GM21529 (cell line): ENCODE data around the gene ACTN3.
"Not testable (repeated sequence)": the region's sequence is repeated elsewhere in the genome, so short reads cannot be mapped to it uniquely, and the experiment has no call there.

Experiments
- ATAC-seq: cut with Tn5 transposase; IDR thresholded peaks from one replicate; pipeline ENCODE4 v1.9.1; 2021; ENCODE audit not compliant: unreplicated experiment

Gene ACTN3

DNA sequence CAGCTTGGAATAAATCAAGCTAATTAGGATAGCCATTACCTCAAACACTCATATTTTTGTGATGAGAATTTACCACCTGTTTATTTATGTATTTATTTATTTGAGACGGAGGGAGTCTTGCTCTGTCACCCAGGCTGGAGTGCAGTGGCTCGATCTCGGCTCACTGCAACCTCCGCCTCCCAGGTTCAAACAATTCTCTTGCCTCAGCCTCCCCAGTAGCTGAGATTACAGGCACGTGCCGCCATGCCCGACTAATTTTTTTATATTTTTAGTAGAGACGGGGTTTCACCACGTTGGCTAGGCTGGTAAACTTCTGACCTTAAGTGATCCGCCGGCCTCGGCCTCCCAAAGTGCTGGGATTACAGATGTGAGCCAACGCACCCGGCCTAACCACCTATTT, 1.8 kb upstream of the ACTN3 start:
- not testable (repeated sequence) for ATAC-seq

DNA sequence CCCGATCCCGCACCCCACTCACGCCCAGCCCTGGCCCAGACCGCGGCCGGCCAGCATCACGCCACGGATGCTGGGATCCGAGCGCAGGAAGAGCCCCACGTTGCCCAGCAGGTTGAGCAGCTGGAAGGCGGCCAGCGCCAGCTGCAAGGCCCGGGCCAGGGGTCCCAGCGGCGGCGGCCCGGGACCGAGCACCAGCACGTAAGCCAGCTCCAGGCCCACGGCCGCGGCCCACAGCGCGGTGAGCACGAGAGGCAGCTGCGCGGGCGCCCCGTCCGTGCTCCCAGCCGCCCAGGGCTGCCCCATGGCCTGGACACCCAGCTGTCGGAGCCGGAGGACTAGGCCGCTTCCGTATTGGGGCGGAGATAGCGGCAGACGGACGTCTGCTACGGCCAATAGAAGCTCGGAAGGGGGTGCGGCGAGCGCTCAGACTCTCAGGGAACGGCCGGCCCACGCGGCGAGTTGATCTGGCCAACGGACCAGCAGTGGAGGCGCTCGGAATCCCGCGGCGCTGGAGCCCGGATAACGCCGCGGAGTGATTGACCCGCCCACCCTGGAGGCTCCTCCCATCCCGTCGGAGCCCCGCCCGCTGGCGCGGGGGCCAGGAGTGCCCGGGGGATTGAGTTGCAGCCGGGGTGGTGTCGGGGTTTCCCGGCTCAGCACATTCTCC, 869 bp upstream of the ACTN3 start, which contains the start of gene ZDHHC24:
ZDHHC24 (minus strand) TSS at position 348 of the 667 bp plus-strand sequence; CDS start at position 303, 45 bp downstream.
- ATAC-seq, result peak; percentile 88

DNA sequence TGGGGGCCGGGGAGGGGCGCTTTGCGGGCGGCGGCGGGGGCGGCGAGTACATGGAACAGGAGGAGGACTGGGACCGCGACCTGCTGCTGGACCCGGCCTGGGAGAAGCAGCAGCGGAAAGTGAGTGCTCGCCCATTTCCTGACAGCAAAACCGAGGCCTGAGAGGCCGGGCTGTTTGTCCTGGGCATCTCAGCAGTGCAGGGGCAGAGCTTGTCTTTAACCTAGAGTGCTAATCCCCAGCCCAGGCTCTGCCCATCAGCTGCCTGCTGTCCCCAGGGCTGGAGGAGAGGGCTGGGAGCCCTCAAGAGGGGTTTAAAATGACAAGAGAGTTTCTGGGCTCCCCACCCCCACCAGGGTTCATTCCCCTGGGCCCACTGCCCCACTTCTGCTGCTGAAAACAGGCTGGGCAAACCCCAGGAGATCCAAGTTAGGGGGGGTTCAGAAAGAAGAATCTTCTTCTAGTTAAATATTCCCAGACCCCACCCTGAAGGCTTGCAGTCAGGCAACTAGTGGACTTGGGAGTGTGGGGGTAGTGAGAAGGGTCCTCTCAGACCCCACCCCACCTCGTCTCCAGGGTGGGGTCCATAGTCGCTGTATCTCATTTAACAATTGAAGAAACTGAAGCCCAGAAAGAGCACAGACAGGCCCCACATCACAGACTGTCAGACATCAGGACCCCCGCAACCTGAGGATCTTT, 411 bp downstream of the ACTN3 start:
- ATAC-seq, result no peak

DNA sequence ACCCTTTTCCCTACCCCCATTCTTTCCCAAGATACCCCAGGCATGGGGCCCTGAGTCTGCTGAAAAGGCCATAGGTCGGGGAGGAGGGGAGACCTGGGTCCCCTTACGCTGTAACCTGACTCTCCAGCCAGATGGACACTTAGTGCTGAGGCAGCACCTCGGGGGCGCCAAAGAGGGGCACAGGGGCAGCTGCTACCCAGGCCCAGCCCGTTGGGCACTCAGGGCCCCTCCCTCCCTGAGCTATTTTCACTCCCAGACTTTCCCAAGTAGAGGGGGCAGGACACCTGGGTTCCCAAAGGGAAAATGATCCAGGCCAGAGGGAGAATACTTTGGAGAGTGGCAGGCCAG, 933 bp downstream of the ACTN3 start:
- ATAC-seq, result no peak

DNA sequence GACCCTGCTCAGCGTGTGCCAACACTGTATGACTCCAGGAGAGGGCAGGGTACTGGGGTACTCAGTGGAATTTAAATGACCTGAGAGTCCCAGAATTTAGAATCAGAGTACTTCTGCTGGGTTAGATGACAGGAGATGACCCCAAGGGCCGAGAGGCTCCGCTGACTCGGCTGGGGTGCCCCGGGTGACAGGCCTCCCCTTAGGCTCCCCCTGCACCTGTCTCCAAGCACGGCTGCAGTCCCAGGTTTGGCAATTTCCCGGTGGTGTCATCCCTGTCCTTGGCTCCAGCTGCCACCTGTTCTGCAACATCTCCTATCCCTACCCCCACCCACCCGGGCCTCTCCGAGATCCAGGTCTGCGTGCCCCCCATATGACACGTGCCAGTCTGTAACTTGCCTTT, 1.3 kb downstream of the ACTN3 start:
- no peak for ATAC-seq

DNA sequence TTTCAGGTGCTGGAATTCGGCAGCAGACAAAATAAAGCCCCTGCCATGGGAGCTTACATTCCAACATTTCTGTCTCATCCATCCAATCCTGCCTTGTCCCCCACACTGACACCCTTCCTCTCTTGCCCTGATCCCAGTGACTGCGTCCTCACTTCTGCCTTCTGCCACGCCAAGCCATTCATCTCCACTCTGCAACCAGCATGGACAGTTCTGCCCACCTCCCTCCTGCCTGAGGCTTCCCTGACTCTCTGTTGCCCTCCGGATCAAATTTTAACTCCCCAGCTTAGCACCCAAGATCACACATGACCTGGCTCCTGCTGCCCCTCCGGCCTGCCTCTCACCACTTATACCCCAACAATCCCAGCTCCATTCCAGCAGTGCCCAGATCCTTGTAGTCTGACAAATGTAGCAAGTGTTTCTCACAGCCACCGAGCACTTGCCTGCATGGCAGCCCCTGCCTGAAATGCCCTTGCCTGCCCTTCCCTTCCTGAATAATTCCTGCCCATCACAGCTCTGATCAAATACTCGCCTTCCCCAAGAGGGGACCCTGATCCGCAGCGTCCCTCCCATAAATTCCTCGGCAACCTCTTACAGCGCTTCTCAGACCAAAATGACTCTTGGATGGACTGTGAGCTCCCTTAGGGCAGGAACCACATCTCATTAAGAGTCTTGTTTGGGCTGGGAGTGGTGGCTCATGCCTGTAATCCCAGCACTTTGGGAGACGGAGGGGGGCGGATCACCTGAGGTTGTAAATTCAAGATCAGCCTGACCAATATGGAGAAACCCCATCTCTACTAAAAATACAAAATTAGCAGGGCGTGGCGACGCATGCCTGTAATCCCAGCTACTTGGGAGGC, 2.3 kb downstream of the ACTN3 start:
- ATAC-seq, result no peak

DNA sequence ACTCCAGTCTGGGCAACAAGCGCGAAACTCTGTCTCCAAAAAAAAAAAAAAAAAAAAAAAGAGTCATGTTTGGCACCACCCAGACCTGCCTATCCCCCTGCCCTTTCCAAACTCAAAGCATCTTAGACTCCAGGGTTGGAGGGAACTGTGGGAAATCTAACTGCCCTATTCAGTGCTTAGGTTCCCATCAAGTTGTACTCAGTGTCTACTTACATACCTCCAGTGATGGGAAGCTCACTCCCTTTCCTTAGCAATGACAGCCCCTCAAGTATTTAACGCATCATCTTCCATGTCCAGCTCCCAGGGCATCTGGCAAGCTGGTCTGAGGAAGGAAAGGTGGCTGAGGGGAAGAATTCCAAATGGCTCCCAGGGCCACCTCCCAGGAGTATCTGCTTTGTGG, 3.0 kb downstream of the ACTN3 start:
- no peak for ATAC-seq

DNA sequence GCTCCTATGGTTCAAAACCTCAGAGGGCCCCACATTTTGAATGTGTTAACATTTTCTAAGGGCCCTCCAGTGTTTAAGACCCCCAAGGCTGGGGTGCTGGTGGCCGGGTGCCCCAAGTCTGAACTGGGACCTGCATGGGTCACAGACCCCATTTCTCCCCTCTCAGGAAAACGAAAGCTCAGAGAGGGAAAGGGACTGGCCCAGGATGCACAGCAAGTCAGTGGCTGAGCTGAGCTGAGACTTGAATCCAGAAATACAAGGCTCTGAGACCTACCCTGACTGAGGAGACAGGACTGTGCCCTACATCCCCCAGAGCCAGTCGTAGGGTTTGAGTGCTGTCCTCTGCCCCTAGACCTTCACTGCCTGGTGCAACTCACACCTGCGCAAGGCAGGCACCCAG, 4.2 kb downstream of the ACTN3 start:
- no peak for ATAC-seq

DNA sequence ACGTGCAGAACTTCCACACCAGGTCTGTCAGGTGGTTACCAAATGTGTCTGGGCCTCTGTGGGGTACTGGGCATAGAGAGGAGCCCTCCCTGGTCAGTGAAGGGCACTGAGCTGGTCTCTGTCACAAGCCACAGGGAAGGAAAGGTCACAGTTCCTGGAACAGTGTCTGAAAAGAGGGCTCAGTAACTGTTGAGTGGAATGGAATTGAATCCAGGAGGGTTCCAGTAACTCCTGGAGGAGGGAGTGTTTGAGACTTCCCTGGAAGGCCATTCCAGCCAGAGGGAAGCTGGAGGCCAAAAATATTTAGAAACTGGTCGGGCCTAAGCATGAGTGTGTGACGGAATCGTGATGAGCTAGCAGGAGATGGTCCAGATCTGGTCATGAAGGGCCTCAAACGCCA, 7.9 kb downstream of the ACTN3 start:
- no peak for ATAC-seq

DNA sequence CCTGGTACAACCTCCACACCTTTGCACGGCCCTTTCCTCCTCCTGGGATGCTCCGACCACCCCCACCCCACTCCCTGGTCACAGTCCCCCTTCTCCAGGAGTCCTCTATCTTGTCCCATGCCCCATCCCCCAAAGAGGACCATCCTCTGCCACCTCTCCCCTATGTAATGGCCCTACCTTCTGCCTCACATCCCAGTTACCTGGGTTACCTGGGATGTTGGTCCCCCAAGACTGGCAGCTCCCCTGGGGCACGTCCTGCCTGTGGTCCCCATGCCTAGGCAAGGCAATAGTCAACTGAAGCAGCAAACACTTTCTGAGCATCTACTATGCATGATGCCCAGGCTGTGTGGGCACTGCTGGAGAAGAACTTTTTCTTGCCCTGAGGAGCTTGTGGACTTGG, 8.7 kb downstream of the ACTN3 start:
- ATAC-seq, result no peak

DNA sequence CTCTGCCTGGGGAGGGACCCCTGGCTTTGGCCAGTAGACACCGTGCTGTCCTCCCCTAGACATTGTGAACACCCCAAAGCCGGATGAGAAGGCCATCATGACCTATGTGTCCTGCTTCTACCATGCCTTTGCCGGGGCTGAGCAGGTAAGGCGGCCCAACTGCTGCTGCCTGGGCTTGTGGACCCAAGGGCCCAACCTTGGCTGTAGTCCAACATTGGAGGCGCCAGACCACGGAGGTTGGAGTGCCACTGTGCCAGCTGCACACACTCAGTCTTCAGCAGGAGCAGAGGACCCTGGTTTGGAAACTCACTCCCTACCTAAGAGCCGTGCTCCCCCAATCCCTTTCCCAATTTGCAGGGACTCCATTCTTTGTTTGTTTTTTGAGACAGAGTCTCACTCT, 9.4 kb downstream of the ACTN3 start:
- ATAC-seq, result no peak

DNA sequence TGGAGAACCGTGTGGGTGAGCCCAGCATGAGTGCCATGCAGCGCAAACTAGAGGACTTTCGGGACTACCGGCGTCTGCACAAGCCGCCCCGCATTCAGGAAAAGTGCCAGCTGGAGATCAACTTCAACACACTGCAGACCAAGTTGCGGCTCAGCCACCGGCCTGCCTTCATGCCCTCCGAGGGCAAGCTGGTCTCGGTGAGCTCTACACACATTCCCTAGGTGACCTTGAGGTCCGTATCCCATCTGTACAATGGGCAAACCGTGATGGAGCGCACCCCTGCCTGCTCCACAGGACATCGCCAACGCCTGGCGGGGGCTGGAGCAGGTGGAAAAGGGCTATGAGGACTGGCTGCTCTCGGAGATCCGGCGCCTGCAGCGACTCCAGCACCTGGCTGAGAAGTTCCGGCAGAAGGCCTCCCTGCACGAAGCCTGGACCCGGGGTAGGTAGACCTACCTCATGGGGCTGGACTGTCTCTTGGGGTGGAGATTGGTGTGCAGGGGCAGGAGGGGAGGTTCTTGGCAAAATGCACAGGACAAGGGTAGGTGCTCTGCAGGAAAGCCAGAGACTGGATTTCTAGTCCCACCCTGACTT, 11.1 kb downstream of the ACTN3 start:
- no peak for ATAC-seq

DNA sequence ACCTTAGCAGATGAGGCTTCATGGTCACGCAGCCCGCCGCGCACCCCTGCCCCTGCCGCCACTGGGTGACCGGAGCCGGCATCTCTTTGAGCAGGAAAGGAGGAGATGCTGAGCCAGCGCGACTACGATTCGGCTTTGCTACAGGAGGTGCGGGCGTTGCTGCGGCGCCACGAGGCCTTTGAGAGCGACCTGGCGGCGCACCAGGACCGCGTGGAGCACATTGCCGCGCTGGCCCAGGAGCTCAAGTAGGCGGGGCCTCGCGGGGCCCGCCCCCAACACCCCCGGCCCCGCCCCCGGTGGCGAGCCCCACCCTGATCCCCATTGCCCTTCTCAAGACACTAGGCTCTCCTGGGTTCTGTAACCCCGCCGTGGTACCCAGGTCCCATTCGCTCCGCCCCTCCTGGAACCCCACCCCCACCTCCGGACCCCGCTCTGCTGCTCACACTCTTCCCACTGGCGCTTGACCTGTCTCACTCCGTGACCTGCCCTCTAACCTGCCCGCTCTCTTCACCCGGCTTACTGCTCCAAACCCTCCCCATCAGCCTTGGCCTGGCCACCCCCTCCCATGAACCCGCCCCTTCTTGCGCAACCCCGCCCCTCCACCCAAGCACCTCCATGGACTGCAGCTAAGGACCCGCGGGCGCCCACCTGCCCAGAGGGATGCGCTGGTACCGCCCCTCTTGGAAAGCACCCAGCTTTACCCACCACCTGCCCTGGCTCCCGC, 12.6 kb downstream of the ACTN3 start:
- ATAC-seq, result no peak

DNA sequence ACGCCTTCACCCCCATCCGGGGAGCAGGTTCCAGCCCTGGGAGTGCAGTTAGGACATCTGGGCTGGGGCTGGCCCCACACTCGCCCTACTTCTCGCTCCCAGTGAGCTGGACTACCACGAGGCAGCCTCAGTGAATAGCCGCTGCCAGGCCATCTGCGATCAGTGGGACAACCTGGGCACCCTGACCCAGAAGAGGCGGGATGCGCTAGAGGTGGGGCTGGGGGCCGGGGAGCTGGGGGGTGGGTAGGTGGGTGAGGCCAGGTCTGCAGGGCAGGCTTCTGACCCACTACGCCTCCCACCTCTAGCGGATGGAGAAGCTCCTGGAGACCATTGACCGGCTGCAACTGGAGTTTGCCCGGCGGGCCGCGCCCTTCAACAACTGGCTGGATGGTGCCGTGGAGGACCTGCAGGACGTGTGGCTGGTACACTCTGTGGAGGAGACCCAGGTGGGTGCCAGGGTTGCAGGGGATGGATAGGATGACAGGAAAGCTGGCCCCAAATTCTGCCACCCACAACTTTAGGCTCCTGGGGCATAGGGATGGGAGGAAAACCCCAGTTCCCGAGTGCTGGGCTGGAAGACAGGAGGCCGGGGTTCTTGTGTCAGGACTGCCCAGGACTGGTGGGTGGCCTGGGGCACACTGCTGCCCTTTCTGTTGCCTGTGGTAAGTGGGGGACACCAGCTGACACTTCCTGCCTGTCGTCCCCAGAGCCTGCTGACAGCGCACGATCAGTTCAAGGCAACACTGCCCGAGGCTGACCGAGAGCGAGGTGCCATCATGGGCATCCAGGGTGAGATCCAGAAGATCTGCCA, 13.4 kb downstream of the ACTN3 start:
- no peak for ATAC-seq

DNA sequence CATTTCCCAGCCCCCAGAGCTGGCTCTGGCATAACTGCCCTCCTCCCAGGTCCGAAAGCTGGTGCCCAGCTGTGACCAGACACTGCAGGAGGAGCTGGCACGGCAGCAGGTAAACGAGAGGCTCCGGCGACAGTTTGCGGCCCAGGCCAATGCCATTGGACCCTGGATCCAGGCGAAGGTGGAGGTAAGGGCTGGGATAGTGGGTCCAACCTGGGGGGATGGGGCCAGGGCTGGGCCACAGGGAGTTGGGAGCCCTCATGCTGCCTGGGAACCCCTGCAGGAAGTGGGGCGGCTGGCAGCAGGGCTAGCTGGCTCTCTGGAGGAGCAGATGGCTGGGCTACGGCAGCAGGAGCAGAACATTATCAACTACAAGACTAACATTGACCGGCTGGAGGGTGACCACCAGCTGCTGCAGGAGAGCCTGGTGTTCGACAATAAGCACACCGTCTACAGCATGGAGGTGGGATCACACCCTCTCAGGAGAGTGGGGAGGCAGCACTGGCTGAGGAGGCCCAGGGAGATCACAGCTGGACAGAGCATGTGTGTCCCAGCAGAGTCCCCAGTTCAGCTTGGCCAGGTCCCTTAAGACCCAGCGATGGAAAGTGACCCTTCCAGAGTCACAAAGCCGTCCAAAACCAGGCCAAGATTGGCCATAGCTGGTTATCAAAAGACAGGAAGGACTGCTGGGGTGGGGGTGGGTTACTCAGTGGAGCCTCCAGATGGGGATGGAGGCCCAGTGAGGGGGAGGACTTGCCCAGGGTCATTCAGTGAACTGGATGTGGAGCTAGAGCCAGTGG, 14.7 kb downstream of the ACTN3 start:
- no peak for ATAC-seq

DNA sequence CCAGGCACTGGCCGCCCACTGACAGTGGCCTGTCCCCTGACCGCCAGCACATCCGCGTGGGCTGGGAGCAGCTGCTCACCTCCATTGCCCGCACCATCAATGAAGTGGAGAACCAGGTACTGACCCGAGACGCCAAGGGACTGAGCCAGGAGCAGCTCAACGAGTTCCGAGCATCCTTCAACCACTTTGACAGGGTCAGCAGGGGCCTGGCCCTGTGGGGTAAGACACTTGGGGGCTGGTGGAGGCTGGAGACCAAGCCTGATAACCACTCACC, 15.2 kb downstream of the ACTN3 start:
- no peak for ATAC-seq

DNA sequence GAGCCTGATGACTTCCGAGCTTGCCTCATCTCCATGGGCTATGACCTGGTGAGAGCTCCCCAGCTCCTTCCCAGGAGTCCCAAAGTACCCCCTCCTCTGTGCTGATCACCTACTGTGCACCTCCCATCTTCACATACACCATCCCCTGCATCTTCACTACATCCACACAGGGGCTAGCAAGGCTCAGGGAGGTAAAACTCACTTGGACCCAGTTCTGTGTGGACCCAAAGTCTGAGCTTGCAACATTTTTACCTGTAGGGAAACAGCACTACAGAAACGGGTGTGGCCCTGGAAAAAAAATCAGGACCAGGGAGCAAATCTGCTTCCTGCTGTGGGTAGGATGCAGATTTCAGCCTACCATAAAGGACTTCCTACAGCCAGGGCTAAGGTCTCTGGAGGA, 15.6 kb downstream of the ACTN3 start:
- no peak for ATAC-seq

DNA sequence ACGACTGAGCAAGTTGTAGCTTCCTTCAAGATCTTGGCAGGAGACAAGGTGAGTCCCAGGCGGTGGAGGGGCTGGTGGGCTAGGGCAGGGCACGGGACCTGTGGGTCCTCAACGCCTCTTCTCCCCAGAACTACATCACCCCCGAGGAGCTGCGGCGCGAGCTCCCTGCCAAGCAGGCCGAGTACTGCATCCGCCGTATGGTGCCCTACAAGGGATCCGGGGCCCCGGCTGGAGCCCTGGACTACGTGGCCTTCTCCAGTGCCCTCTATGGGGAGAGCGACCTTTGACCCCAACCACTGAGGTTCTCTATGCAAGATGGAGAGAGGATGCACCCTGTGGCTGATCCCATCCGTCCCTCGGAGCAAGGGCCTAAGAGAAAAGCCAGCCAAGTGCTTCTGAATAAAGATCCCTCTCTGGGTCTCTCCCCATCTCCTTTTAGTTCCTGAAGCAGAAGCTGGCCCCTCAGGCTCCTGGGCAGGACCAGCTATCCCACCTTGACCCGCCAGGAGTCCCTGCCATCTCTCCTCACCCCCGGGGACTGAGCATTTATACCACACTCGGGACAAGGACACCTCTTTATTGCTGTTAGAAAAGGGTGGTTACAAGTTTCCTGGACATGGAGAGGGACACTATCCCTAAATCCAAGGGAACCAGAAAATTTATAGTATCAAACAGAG, 16.3 kb downstream of the ACTN3 start:
- no peak for ATAC-seq

DNA sequence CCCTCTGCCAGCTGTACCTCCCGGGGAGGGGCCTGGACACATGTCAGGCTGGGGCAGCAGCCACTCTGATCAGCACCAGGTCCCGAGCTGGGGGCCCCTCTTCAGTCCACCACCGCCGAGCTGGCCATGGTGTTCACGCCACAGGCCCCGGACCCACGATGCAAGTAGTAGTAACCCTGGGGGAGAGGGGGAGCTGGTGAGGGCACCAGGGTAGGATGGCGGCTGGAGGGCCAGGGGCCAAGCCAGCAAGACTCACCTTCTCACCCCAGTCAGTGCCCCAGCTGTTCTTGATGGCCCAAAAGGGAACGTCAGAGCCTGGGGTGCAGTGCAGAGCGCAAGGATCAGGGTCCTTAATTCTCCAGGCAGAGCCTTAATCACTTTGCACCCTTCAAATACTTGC, 17.1 kb downstream of the ACTN3 start:
- ATAC-seq, result no peak
